Fibroblast of pulmonary artery (primary cell): Measurements from ENCODE around the gene MYO5C.

Experiments used
- DNase-seq: peaks from one replicate; pipeline ENCODE4 v3.0.0-alpha.2; 2010; ENCODE audit warnings: low read depth
- H3K4me3 ChIP-seq: replicated peaks from 2 replicates; pipeline ENCODE4 v1.5.1; 2011; ENCODE audit warnings: low read depth, mild to moderate bottlenecking, control low read depth, low read length, moderate library complexity
- CTCF ChIP-seq: IDR thresholded peaks from 2 replicates; pipeline ENCODE4 v1.5.1; 2011; ENCODE audit warnings: mild to moderate bottlenecking, control low read depth, low read length, inconsistent platforms; ENCODE audit errors: missing control alignments

Gene MYO5C

GRCh38 chr15:52234596-52235541 lies 60.7 kb downstream of the MYO5C start:
- TF ChIP-seq CTCF = no peak
- H3K4me3 ChIP-seq = no peak overlapping the region
- no peak for DNase-seq

- TF ChIP-seq CTCF = no peak
- DNase-seq = no peak
- H3K4me3 ChIP-seq = no peak overlapping the region
Measured at GRCh38 chr15:52233405-52233804, 62.2 kb downstream of the MYO5C start.

GRCh38 chr15:52232327-52232726 lies 63.3 kb downstream of the MYO5C start:
- no peak for TF ChIP-seq CTCF
- no peak for DNase-seq
- no peak overlapping the region for H3K4me3 ChIP-seq

GRCh38 chr15:52230073-52230472 lies 65.5 kb downstream of the MYO5C start:
- no peak overlapping the region for H3K4me3 ChIP-seq
- no peak for DNase-seq
- TF ChIP-seq CTCF = no peak

- no peak for TF ChIP-seq CTCF
- H3K4me3 ChIP-seq = no peak overlapping the region
- DNase-seq = peak; percentile 20
Measured at GRCh38 chr15:52228921-52229320, 66.7 kb downstream of the MYO5C start.

GRCh38 chr15:52227456-52227855 lies 68.1 kb downstream of the MYO5C start:
- peak; percentile 91 for DNase-seq
- TF ChIP-seq CTCF = peak; percentile 91
- H3K4me3 ChIP-seq = no peak overlapping the region

GRCh38 chr15:52225230-52225629 lies 70.4 kb downstream of the MYO5C start:
- no peak for DNase-seq
- no peak for TF ChIP-seq CTCF
- no peak overlapping the region for H3K4me3 ChIP-seq
